HG02763 (cell line): ENCODE results near the gene FKBP5.

Source experiments
- ATAC-seq: cut with Tn5 transposase; IDR thresholded peaks from one replicate; pipeline ENCODE4 v1.9.1; 2021; ENCODE audit warnings: mild to moderate bottlenecking, moderate library complexity; ENCODE audit not compliant: unreplicated experiment

Gene FKBP5

DNA sequence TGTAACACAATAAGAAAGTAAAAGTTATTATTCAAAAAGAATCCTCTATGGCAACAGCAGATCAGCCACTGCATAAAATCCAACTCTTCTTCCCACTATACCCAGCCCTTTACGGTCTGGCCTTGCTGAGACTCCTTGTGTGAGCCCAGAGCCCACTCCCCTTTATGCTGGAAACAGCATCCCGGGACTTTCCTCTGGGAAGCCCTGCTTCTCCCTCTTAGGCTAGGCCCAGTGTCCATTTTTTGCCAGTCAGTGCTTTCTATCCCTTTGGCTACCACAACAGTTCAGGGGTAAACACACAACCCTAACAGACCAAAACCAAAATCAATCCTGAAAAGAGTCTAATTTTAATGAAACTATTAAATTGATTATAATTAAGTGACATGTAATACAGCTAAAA is 20.6 kb downstream of the FKBP5 start:
- ATAC-seq = no peak

- ATAC-seq = no peak
These were observed 23.1 kb downstream of the FKBP5 start for GRCh38 chr6:35665573-35665972.

DNA sequence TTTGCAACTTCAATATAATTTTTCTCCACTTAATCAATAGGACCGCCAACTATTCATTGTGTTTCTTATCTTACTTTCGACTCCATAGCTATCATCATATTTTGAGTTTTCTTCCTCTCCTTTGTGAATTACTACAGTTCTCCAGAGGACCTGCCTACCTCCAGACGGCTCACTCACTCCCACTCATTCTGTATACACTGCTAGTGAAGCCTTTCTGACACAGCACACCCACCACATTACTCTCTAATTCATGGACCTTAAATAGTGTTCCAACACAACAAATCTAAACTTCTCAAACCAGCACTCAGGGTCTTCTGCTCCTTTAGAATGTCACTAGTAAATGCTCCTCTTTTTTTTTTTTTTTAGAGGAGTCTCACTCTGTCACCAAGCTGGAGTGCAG is 23.8 kb downstream of the FKBP5 start:
- ATAC-seq = no peak

DNA sequence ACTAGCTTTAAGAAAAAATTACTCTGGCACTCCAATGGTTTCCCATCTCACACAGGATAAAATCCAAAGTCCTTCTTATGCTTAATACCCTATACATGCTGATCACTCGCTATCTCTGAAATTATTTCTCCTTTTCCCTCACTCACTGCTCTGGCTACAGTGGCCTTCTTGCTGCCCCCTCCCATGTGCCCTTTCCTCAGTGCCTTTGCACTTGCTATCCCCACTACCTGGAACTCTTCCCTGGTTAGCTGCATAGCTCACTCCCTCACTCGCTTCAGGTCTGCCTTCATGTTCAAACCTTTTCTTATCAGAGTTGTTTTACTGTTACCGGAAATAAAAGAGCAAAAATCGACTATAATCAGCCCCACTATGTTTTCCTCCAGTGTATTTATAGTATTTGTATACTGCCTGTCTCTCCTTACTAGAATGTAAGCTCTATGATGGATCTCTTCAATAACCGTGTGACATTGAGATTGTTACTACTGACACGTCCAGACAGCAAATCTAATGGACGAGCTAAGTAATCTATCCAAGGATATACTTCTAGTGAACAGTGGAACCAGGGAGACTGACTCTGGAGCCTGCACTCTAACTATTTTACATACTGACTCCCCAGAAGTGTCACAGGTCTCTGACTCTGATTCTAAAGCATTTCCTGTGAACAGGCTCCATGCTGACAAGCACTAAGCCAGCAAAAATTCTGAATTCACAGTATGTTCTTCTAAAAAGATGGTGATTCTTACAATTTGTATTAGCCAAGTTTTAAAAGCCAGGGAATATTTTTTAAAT is 25.1 kb downstream of the FKBP5 start:
- no peak for ATAC-seq

GRCh38 chr6:35662999-35663398 is 25.7 kb downstream of the FKBP5 start:
- ATAC-seq = no peak

DNA sequence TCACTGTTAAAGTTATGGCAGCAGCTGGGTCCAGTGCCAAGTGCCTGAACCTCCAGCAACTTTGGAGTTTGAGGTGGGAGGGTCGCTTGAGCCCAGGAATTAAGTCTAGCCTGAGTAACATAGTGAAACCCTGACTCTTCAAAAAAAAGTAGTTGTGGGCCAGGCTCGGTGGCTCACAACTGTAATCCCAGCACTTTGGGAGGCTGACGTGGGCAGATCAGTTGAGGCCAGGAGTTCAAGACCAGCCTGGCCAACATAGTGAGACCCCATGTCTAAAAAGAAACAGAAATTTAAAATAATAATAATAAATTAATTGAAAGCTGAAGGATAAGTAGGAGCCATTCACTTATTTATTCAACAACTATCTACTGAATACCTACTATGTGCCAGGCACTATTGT is 33.8 kb downstream of the FKBP5 start:
- no peak for ATAC-seq

DNA sequence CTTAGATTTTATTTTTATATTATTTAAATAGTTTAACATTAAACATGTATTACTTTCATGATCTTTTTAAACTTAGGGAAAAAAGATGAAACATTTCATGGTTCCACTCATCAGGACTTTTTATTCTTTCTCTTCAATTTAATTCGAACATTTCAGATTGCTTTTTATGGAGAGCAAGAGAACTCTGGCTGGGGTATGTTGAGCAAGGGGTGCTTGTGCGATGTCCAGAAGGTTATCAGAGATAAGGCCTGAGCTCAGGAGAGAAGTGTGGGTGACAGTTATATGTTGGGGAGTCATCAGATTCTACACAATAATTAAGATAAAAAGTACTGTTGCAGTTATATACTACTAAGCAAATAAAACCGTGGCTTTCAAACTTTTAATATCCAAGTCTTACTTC is 37.5 kb downstream of the FKBP5 start:
- no peak for ATAC-seq

GRCh38 chr6:35650015-35650414 is 38.7 kb downstream of the FKBP5 start:
- no peak for ATAC-seq

DNA sequence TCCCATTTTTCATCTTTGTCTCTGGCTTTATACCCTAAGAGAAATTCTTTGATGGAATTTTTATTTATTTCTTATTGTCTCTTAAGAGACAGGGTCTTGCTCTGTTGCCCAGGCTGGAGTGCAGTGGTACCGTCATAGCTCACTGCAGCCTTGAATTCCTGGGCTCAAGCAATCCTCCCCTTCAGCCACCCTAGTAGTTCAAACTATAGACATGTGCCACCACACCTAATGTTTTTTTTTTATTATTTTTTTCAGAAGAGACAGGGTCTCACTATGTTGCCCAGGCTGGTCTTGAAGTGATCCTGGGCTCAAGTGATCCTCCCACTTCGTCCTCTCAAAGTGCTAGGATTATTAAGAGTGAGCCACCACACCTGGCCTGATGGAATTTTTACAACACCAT is 40.5 kb downstream of the FKBP5 start:
- ATAC-seq = no peak

- no peak for ATAC-seq
These were observed 41.3 kb downstream of the FKBP5 start for GRCh38 chr6:35647400-35647799.

DNA sequence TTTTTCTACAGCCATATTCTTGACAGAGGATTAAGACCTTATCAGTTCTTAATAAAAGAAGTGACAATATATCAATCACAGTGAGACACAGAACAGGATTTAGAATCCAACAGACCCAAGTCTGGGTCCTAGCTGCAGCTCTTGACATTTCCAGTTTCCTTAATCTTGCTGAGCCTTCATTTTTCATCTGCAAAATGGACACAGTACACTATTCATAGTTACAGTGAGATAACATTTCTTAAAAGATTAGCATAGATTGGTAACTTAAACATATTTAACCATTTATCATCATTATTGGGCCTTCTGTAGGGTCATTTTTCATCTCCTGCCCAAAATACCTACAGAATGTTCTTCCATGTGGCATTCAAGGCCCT is 45.6 kb downstream of the FKBP5 start:
- no peak for ATAC-seq

DNA sequence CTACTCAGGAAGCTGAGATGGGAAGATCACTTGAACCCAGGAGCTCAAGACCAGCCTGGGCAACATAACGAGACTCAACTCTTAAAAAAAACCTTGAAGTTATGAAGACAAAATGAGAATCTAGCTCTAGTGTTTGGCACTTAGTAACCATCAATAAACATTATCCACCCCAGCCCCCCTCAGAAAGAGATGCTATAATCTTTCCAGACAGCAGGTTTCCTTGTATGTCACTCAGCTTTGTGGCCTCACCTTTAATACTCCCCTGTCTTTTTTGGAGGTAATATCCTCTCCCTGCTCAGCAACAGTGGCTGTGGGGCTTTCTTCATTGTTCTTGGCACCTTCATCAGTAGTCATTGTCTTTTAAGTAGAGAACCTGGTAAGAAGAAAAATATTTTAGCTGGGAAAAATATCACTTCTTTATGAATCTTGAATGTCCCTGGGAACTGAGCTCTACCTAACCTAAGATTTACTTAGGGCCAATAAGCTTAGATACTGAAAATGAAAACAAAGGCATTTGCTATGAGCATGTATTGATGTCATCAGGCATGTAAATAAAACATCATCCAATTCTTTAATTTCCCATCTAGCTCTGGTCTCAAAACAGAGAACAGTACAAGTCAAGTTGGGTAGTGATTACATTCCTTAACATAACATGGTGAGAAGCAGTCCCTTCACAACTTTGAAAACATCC is 46.1 kb downstream of the FKBP5 start:
- ATAC-seq = no peak

DNA sequence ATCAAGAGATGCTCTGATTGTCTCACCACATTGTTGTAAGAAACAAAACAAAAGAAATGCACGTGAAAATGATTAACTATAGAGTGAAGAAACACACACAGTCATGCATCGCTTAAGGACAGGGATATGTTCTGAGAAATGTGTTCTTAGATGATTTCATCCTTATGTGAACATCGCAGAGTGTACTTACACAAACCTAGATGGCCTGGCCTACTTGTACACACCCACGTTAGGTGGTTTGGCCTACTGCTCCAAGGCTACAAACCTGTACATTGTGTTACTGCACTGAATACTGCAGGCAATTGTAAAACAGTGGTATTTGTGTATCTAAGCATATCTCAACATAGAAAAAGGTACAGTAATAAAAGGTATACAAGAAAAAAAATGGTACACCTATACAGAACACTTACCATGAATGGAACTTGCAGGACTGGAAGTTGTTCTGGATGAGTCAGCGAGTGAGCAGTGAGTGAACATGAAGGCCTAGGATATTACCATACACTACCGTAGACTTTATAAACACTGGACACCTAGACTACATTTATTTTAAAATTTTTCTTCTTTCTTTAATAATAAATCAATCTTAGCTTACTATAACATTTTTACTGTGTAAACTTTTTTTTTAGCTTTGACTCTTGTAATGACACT is 48.6 kb downstream of the FKBP5 start:
- no peak for ATAC-seq

DNA sequence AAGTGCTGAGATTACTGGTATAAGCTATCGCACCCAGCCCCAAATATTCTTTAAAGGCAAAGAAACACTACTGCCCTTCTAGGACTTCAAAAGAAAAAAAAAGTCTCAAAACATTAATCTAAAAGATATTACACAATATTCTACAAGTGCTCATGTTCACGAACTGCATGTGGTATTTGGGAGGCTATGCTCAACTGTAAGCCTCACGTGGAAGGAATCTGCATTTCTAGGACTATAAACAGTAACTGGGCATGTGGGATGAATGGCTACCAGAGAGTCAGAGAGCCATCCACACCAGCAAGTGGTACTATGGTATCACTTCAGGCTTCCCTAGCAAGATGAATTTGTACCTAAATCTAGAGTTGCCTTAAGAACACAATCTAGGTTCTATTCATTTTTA is 50.0 kb downstream of the FKBP5 start:
- ATAC-seq = no peak

- ATAC-seq = no peak
These were observed 50.8 kb downstream of the FKBP5 start for GRCh38 chr6:35637911-35638310.

- no peak for ATAC-seq
These were observed 52.8 kb downstream of the FKBP5 start for GRCh38 chr6:35635601-35636597.

DNA sequence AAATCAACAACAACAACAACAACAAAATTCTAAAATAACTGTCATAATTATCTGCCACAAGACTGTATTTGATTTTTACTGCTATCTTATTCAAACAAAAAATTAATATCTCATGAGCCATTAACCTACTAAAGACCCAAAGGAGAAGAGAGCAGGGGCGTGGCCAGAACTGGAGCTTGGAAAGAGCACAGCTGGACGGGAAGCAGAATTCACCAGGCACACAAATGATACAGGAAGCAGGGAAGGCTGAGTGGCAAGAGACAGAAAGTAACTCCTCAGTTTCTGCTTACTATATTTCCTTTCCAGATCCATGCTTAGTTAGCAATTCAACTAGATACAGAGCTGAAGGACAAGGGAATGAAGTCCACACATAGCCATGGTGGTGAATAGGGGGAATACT is 54.4 kb downstream of the FKBP5 start:
- no peak for ATAC-seq

GRCh38 chr6:35633579-35634089 is 55.1 kb downstream of the FKBP5 start:
- no peak for ATAC-seq

DNA sequence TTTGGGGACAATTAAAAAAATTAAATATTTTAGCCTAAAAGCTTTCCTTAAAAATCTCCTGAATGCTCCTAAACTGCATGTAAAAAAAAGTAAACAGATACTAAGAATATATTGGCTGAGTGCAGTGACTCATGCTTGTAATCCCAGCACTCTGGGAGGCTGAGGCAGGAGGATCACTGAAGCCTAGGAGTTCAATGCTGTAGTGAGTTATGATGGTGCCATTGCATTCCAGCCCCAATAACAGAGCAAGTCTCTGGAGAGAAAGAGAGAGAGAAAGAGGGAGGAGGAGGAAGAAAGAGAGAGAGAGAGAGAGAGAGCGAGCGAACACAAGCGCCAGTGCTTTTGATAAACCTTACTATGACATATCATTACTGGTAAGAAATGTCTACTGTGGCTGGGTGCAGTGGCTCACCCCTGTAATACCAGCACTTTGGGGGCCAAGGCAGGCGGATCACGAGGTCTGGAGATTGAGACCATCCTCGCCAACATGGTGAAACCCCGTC is 58.8 kb downstream of the FKBP5 start:
- no peak for ATAC-seq

GRCh38 chr6:35626401-35626800 is 62.3 kb downstream of the FKBP5 start:
- ATAC-seq = no peak
